ENCODE data around the gene KRTAP21-3. TPM values are rescaled to one million over a fixed set of nuclear protein-coding genes. Genes with fewer than 3 reads are reported as not detected.

Gene KRTAP21-3
- polyA plus RNA-seq, 1 donor from 2014 or later: not detected

- Histone ChIP-seq H3K27ac (ENCODE audit: low read length) (no peak overlapping the region), H3K36me3 (ENCODE audit: insufficient read depth, low read length) (no peaks in the 10 kb centered on the region), H3K4me3 (ENCODE audit: low read length) (no peak overlapping the region), H3K4me2 (ENCODE audit: low read length) (no peak overlapping the region), H3K79me2 (replicated peaks; ENCODE audit: insufficient read depth, low read length) (no peaks in the 10 kb centered on the region), H2AFZ (ENCODE audit: low read depth, low read length) (no peak overlapping the region), H3K9me3 (ENCODE audit: low read length) (no peaks in the 10 kb centered on the region), H3F3A (ENCODE audit: insufficient read depth, low read length, poor library complexity, severe bottlenecking) (no peaks in the 10 kb centered on the region), H3K27me3 (ENCODE audit: insufficient read depth, low read depth, low read length) (no peaks in the 10 kb centered on the region), H3K9me2 (ENCODE audit: insufficient read depth, low read length) (no peaks in the 10 kb centered on the region), H3K9ac (ENCODE audit: low read length) (no peak overlapping the region), H4K20me1 (ENCODE audit: insufficient read depth) (no peaks in the 10 kb centered on the region)
- TF ChIP-seq EZH2 (IDR thresholded peaks at IDR 0.05; ENCODE audit: borderline replicate concordance, insufficient read depth, low read length, poor library complexity, severe bottlenecking) (no peak), TAF1 (IDR thresholded peaks at IDR 0.05; ENCODE audit: low read depth) (no peak), EP300 (conservative IDR thresholded peaks at IDR 0.05; ENCODE audit: poor library complexity, severe bottlenecking) (no peak), SMC3 (conservative IDR thresholded peaks at IDR 0.05; ENCODE audit: poor library complexity) (no peak), MXI1 (conservative IDR thresholded peaks at IDR 0.05; ENCODE audit: poor library complexity, severe bottlenecking) (no peak), CTCF (IDR thresholded peaks at IDR 0.05; ENCODE audit: poor library complexity, severe bottlenecking) (no peak), POLR2AphosphoS5 (IDR thresholded peaks at IDR 0.05) (no peak), REST (IDR thresholded peaks at IDR 0.05; ENCODE audit: borderline replicate concordance) (no peak), RAD21 (conservative IDR thresholded peaks at IDR 0.05) (no peak)
Observed at GRCh38 chr21:30713766-30714165, 4.8 kb downstream of the KRTAP21-3 start.

GRCh38 chr21:30710499-30710898, 8.1 kb downstream of the KRTAP21-3 start:
- Histone ChIP-seq H3K9me2 (ENCODE audit: insufficient read depth, low read length) (no peaks in the 10 kb centered on the region), H3K9me3 (ENCODE audit: low read length) (no peaks in the 10 kb centered on the region), H3K36me3 (ENCODE audit: insufficient read depth, low read length) (no peaks in the 10 kb centered on the region), H3F3A (ENCODE audit: insufficient read depth, low read length, poor library complexity, severe bottlenecking) (no peaks in the 10 kb centered on the region), H3K27ac (ENCODE audit: low read length) (no peak overlapping the region), H3K9ac (ENCODE audit: low read length) (no peak overlapping the region), H3K79me2 (replicated peaks; ENCODE audit: insufficient read depth, low read length) (no peaks in the 10 kb centered on the region), H3K4me2 (ENCODE audit: low read length) (no peak overlapping the region), H3K4me3 (ENCODE audit: low read length) (no peak overlapping the region), H3K27me3 (ENCODE audit: insufficient read depth, low read depth, low read length) (no peaks in the 10 kb centered on the region), H2AFZ (ENCODE audit: low read depth, low read length) (no peak overlapping the region), H4K20me1 (ENCODE audit: insufficient read depth) (no peaks in the 10 kb centered on the region)
- TF ChIP-seq EZH2 (IDR thresholded peaks at IDR 0.05; ENCODE audit: borderline replicate concordance, insufficient read depth, low read length, poor library complexity, severe bottlenecking): no peak
- no peak for TF ChIP-seq RAD21 (conservative IDR thresholded peaks at IDR 0.05)
- no peak for TF ChIP-seq MXI1 (conservative IDR thresholded peaks at IDR 0.05; ENCODE audit: poor library complexity, severe bottlenecking)
- no peak for TF ChIP-seq REST (IDR thresholded peaks at IDR 0.05; ENCODE audit: borderline replicate concordance)
- no peak for TF ChIP-seq TAF1 (IDR thresholded peaks at IDR 0.05; ENCODE audit: low read depth)
- no peak for TF ChIP-seq EP300 (conservative IDR thresholded peaks at IDR 0.05; ENCODE audit: poor library complexity, severe bottlenecking)

Data from neural cell (in vitro differentiated cells).